ENCODE results near the gene SLC1A3.

- TF ChIP-seq, protein P1, sequence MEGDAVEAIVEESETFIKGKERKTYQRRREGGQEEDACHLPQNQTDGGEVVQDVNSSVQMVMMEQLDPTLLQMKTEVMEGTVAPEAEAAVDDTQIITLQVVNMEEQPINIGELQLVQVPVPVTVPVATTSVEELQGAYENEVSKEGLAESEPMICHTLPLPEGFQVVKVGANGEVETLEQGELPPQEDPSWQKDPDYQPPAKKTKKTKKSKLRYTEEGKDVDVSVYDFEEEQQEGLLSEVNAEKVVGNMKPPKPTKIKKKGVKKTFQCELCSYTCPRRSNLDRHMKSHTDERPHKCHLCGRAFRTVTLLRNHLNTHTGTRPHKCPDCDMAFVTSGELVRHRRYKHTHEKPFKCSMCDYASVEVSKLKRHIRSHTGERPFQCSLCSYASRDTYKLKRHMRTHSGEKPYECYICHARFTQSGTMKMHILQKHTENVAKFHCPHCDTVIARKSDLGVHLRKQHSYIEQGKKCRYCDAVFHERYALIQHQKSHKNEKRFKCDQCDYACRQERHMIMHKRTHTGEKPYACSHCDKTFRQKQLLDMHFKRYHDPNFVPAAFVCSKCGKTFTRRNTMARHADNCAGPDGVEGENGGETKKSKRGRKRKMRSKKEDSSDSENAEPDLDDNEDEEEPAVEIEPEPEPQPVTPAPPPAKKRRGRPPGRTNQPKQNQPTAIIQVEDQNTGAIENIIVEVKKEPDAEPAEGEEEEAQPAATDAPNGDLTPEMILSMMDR (IDR thresholded peaks at IDR 0.05; ENCODE audit: insufficient read depth, low read length) = no peak
- no peak for TF ChIP-seq POLR2AphosphoS5 (IDR thresholded peaks at IDR 0.05; ENCODE audit: low read depth)
Measured at GRCh38 chr5:36570301-36571095, 35.9 kb upstream of the SLC1A3 start.

All from HL-60 (cell line).